HG02840 (cell line): ENCODE data around the gene ZNF771.
"Not testable (repeated sequence)": the region's sequence is repeated elsewhere in the genome, so short reads cannot be mapped to it uniquely, and the experiment has no call there.

Source experiments
- ATAC-seq: cut with Tn5 transposase; IDR thresholded peaks from one replicate; pipeline ENCODE4 v1.9.1; 2021; ENCODE audit warnings: mild to moderate bottlenecking, moderate library complexity, moderate number of reproducible peaks; ENCODE audit not compliant: unreplicated experiment, low FRiP score

Gene ZNF771

DNA sequence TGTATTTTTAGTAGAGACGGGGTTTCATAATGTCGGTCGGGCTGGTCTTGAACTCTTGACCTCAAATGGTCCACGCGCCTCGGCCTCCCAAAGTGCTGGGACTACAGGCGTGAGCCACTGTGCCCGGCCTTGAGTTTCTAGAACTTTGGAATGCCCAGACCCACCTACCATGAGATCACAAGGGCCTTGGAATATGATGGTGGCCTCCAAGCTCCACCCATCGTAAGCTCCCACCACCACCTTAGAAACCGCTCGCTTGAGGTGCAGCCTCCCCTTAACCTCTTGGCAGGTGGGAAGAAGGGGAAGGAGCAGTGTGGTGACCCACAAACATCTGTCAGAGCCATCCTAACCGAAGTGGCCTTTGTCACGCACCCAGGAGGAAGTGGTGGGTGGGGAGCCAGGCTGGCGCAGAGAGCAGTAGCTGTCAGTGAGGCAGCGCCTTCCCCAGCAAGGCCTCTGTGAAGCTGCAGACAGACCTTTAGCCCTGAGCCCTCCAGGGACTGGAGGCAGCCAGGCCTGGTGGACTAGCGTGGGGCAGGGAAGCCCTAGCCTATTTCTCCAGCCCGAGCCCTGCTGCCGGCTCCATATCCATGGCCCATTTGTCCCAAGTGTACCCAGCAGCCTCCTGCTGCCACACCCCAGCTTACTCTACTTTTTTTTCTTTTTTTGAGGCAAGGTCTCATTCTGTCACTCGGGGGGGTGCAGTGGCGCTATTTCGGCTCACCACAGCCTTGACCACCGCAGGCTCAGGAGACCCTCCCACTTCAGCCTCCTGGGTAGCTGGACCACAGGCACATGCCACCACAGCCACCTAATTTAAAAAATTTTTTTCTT is 51.4 kb downstream of the ZNF771 start:
- peak; percentile 67 for ATAC-seq

DNA sequence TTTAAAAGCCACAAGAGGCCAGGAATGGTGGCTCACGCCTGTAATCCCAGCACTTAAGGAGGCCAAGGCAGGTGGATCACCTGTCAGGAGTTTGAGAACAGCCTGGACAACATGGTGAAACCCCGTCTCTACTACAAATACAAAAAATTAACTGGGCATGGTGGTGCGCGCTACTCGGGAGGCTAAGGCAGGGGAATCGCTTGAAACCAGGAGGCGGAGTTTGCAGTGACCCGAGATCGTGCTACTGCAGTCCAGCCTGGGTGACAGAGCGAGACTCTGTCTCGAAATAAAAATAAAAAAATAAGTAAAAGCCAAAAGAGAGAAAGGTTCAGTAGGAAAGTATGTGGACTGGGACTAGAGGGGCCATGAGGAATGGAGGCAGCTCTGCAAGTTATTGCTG is 52.0 kb downstream of the ZNF771 start:
- ATAC-seq: no peak

DNA sequence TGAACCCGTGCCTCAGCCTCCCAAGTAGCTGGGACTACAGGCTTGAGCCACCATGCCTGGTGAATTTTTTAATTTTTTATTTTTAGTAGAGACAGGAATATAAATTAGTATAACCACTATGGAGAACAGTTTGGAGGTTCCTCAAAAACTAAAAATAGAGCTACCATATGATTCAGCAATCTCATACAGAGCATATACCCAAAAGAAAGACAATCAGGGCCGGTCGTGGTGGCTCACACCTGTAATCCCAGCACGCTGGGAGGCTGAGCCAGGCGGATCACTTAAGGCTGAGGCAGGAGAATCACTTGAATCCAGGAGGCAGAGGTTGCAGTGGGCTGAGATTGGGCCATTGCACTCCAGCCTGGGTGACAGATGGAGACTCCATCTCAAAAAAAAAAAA is 54.0 kb downstream of the ZNF771 start:
- ATAC-seq: not testable (repeated sequence)

DNA sequence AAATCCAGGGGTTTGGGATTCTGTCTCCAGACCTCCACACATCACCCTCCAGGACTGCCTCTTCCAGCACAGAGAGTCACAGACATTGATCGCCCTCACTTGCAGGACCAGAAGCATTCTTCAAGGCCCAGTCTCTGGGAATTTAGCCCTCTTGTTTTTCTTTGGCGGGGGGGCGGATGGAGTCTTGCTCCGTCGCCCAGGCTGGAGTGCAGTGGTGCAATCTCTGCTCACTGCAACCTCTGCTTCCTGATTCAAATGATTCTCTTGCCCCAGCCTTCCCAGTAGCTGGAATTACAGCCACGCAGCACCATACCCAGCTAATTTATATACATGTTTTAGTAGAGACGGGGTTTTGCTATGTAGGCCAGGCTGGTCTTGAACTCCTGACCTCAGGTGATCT is 56.7 kb downstream of the ZNF771 start:
- ATAC-seq: no peak
